ENCODE data around the gene FBXO34. TPM values are rescaled to one million over a fixed set of nuclear protein-coding genes. Genes with fewer than 3 reads are reported as not detected.

FBXO34 gene
- total and polyA plus RNA-seq, 10 of the 15 experiments (the other 5 are each of a cell fraction or from before 2014, with no cell fraction given) = 5.6 to 22.8 (median 17.6) TPM

DNA sequence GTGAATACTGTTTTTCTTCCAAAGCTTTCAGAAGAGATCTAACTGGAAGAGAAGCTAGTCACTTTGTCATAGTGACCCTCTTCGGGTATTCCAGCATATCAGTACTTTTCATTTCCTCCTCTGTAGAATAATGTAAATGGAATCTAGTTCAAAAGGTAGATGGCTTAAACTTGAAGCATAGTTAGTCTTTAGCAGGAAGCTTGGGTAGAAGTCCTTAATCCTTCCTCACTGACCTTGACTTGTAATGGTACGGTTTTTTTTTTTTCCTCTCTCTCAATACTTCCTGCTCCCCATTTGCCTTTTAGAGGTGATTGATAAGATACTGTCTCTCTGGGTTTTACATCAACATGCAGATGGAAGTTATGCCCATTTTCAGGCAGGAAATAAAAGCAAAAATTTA, 1.7 kb downstream of the FBXO34 start (continued):
- TF ChIP-seq EZH2 (IDR thresholded peaks at IDR 0.05; ENCODE audit: borderline replicate concordance, control insufficient read depth, low read depth, low read length) (no peak), NR2C2 (IDR thresholded peaks at IDR 0.05; ENCODE audit: borderline replicate concordance, control insufficient read depth, insufficient read length, low read depth) (no peak), BRCA1 (IDR thresholded peaks at IDR 0.05; ENCODE audit: low read depth, low read length) (no peak), RAD21 (IDR thresholded peaks at IDR 0.05; ENCODE audit: insufficient read depth, low read depth, low read length) (no peak), EED (IDR thresholded peaks at IDR 0.05; ENCODE audit: low read depth) (no peak), EGR1 (IDR thresholded peaks at IDR 0.05; ENCODE audit: borderline replicate concordance in 1 of 2, low read depth in 2 of 2, low read length in 2 of 2) (no peak), IRF4 (IDR thresholded peaks at IDR 0.05; ENCODE audit: low read depth, low read length) (no peak)
- TF ChIP-seq, protein P1, sequence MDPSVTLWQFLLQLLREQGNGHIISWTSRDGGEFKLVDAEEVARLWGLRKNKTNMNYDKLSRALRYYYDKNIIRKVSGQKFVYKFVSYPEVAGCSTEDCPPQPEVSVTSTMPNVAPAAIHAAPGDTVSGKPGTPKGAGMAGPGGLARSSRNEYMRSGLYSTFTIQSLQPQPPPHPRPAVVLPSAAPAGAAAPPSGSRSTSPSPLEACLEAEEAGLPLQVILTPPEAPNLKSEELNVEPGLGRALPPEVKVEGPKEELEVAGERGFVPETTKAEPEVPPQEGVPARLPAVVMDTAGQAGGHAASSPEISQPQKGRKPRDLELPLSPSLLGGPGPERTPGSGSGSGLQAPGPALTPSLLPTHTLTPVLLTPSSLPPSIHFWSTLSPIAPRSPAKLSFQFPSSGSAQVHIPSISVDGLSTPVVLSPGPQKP (IDR thresholded peaks at IDR 0.05; ENCODE audit: low read depth, low read length) = no peak

DNA sequence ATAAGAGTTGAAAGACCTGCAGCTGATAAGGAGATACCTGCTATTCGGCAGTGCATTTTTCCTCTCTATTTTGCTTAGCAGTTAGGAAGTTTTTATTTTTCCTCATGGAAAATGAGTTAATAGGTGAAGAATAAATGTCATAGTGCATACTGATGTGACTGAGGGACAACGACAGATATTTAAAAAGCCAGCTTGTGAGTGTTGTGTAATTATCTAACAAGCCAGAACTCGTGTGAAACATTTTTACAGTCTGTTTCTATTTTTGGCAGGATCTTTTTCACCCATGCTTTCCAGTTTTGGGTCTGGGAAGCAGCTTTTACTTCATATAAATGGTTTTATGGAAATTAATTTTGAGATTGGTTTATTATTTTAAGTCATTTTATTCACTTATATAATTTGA, 2.9 kb downstream of the FBXO34 start:
- Histone ChIP-seq H3K9ac (ENCODE audit: control insufficient read depth, insufficient read depth, low read length) (no peak overlapping the region), H4K20me1 (ENCODE audit: control insufficient read depth, insufficient read depth) (no peaks in the 10 kb centered on the region), H3K9me3 (replicated peaks; ENCODE audit: control insufficient read depth, insufficient read depth, low read length) (no peaks in the 10 kb centered on the region), H3K4me1 (ENCODE audit: control insufficient read depth, insufficient read depth, low read length) (peaks cover 45% of the 10 kb centered on the region), H3K4me3 (peak overlapping the region; percentile 93; the same call in 1 of the 2 replicates), H3K27me3 (replicated peaks in 1 of 2; ENCODE audit: control insufficient read depth in 2 of 2, insufficient read depth in 2 of 2, low read length in 1 of 2) (no peaks in the 10 kb centered on the region), H3K79me2 (ENCODE audit: control insufficient read depth, insufficient read depth, low read length) (peaks cover 74% of the 10 kb centered on the region), H2AFZ (ENCODE audit: control insufficient read depth, low read depth, low read length) (no peak overlapping the region), H3K36me3 (ENCODE audit: control insufficient read depth in 2 of 2, insufficient read depth in 2 of 2, low read length in 1 of 2) (no peaks in the 10 kb centered on the region), H3K4me2 (ENCODE audit: control insufficient read depth, insufficient read depth) (peak overlapping the region; percentile 56), H3K27ac (ENCODE audit: control insufficient read depth, insufficient read depth) (peak overlapping the region; percentile 32; the same call in 1 of the 2 replicates)
- ChIA-PET RAD21 (ENCODE audit: unreplicated experiment) (interaction anchor here (0.6 to 1.5 kb wide), 4 partner anchors 59 to 184 kb away, joined by 3 to 6 read pairs (median 4); no protein-coding TSS in a partner anchor), SMC1A (ENCODE audit: uncharacterized antibody, unreplicated experiment) (interaction anchor here (0.7 to 6.6 kb wide), 6 partner anchors 9 to 77 kb away, joined by 3 to 161 read pairs (median 3); no protein-coding TSS in a partner anchor), POLR2A (interaction anchor here (1.0 to 1.6 kb wide), 4 partner anchors 10 to 101 kb away, joined by 3 to 7 read pairs (median 4); no protein-coding TSS in a partner anchor), CTCF (interaction anchor here (0.8 to 6.5 kb wide), 7 partner anchors 22 to 223 kb away, joined by 3 to 255 read pairs (median 4); no protein-coding TSS in a partner anchor)
- DNase-seq (ENCODE audit: low read depth, low spot score) (no peak), ATAC-seq (no peak), FAIRE-seq (no peak)
- in situ Hi-C loops (cut with MboI) (loop anchor here (5.0 kb wide), 1 partner anchor 78 kb away; no protein-coding TSS in a partner anchor), intact Hi-C loops (cut with micrococcal nuclease; ENCODE audit: unreplicated experiment) (loop anchor here (5.0 to 10.0 kb wide), 2 partner anchors 138 to 169 kb away; partner anchors contain the start of gene ATG14)
- BruUV-seq (replicated peaks) = no TSS peak
- WGBS (ENCODE audit: insufficient coverage, insufficient replicate concordance, low lambda C conversion rate, missing lambda C conversion rate) = 64% methylated on average over 3 of the region's 3 CpGs
- TF ChIP-seq MEF2A (IDR thresholded peaks at IDR 0.05; ENCODE audit: insufficient read depth, low read depth, low read length) (0 out of 2 replicates have a peak, but pooled peaks have one; percentile 5), WRNIP1 (IDR thresholded peaks at IDR 0.05; ENCODE audit: borderline replicate concordance, low read depth, low read length) (no peak)

All from GM12878 (cell line).